HepG2 (cell line): Measurements from ENCODE around the gene TADA2A. TPM values are rescaled to one million over a fixed set of nuclear protein-coding genes. Genes with fewer than 3 reads are reported as not detected.

Experiments
- FLYWCH1 ChIP-seq: sonication (generic); formaldehyde crosslinking; IDR thresholded peaks from 2 replicates; pipeline ENCODE4 v1.8.1; 2023; ENCODE audit warnings: mild to moderate bottlenecking, missing genetic modification reagents
- FOSL2 ChIP-seq: sonication (generic); formaldehyde crosslinking; IDR thresholded peaks from 2 replicates; pipeline ENCODE4 v1.4.0; 2020; ENCODE audit warnings: missing genetic modification reagents
- FOXJ3 ChIP-seq: sonication (generic); formaldehyde crosslinking; IDR thresholded peaks from 2 replicates; pipeline ENCODE4 v1.4.0; 2020; ENCODE audit warnings: missing genetic modification reagents, mild to moderate bottlenecking, borderline replicate concordance
- FOXK1 ChIP-seq: sonication (generic); formaldehyde crosslinking; IDR thresholded peaks from 2 replicates; pipeline ENCODE4 v1.4.0; 2020; ENCODE audit warnings: low read depth, missing genetic modification reagents, borderline replicate concordance
- PITX1 ChIP-seq: sonication (generic); formaldehyde crosslinking; IDR thresholded peaks from 2 replicates; pipeline ENCODE4 v1.5.1; 2020; ENCODE audit warnings: mild to moderate bottlenecking, missing genetic modification reagents
- POGZ ChIP-seq: sonication (generic); formaldehyde crosslinking; IDR thresholded peaks from 2 replicates; pipeline ENCODE4 v1.4.0; 2020; ENCODE audit warnings: mild to moderate bottlenecking, missing genetic modification reagents
- SAP130 ChIP-seq: IDR thresholded peaks from 2 replicates; pipeline ENCODE4 v1.6.1; 2016; ENCODE audit warnings: low read depth
- ZBTB7B ChIP-seq: sonication (generic); formaldehyde crosslinking; IDR thresholded peaks from 2 replicates; pipeline ENCODE4 v1.4.0; 2020; ENCODE audit warnings: missing genetic modification reagents
- ZNF766 ChIP-seq: sonication (generic); formaldehyde crosslinking; IDR thresholded peaks from 2 replicates; pipeline ENCODE4 v1.5.0; 2020; ENCODE audit warnings: missing genetic modification reagents, borderline replicate concordance
- polyA plus RNA-seq, 8 experiments: library from polyadenylated mRNA; depleted of rRNA in 3 of 8; stranded (reverse) in 7 of 8; unstranded in 1 of 8; fragments of >200 nt; fragmentation: Illumina TruSeq in 4 of 8; extraction: Trizol in 4 of 8; gene quantifications; 2 replicates each; pipeline versions ENCODE4 v1.2.1 to v1.2.3, GENCODE V29; 2011 to 2016; ENCODE audit warnings: low read depth in 4 of 8, missing spikeins in 1 of 8, mixed read lengths in 1 of 8; ENCODE audit not compliant: insufficient read depth in 1 of 8
- total RNA-seq, 5 experiments: library from RNA; depleted of rRNA; stranded (reverse); fragments of >200 nt; fragmentation: Illumina TruSeq; extraction: Trizol; gene quantifications; 2 replicates each; pipeline ENCODE4 v1.2.3, GENCODE V29; 2016; ENCODE audit warnings: low read depth in 1 of 5
- TF ChIP-seq, protein P1 (sequence below), 2 experiments: sonication (generic) in 1 of 2; formaldehyde crosslinking in 1 of 2; IDR thresholded peaks; 2 replicates each; pipeline versions ENCODE4 v1.4.0 to v1.6.1; 2016 to 2020; ENCODE audit warnings: borderline replicate concordance in 1 of 2, low read depth in 1 of 2, mild to moderate bottlenecking in 1 of 2, missing genetic modification reagents in 1 of 2
- TF ChIP-seq, protein P2 (sequence below): sonication (generic); formaldehyde crosslinking; conservative IDR thresholded peaks from 2 replicates; pipeline ENCODE4 v1.4.0; 2020; ENCODE audit warnings: mild to moderate bottlenecking, missing genetic modification reagents, moderate library complexity
- TF ChIP-seq, protein P3 (sequence below): sonication (generic); formaldehyde crosslinking; IDR thresholded peaks from 2 replicates; pipeline ENCODE4 v1.4.0; 2020; ENCODE audit warnings: missing genetic modification reagents
- TF ChIP-seq, protein P4 (sequence below): sonication (generic); formaldehyde crosslinking; IDR thresholded peaks from 2 replicates; pipeline ENCODE4 v1.4.0; 2020; ENCODE audit warnings: missing genetic modification reagents

The TADA2A gene
- total and polyA plus RNA-seq, 2 of the 13 experiments (the other 11 are each of a cell fraction or from before 2014, with no cell fraction given) = 8.0 to 14.0 TPM

DNA sequence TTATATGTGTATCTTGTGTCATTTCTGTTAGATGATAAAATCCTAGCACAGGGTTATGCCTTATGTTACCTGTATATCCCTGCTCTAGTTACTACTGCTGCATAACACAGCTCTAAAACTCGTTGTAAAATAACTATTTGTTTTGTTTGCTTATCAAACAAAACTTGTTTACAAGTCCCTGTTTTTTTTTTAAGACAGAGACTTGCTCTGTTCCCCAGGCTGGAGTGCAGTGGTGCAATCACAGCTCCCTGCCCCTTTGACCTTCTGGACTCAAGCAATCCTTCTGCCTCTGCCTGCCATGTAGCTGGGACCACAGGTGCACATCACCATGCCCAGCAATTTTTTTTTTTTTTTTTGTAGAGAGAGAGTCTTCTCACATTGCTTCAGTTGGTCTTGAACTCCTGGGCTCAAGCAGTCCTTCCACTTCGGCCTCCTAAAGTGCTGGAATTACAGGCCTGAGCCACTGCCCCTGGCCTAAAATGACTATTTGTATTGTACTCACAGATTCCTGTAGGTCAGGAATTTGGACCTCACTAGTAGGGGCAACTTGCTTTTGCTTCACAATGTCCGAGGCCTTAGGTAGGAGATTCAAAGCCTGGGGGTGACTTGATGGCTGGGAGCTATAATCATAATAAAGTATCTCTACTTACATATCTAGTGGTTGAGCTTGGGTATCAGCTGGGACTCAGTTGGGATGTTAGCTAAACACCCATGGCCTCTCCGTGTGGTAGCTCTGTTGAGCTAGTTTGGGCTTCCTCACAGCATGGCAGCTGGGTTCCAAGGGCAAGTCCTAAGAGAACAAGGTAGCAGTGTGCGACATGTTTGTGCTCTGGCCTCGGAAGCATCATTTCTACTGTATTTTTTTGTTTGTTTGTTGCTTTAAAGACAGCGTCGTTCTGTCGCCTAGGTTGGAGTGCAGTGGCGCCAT, 95.6 kb downstream of the TADA2A start (continued):
- TF ChIP-seq PITX1 (CRISPR knock-in tag) = peak; percentile 59
- 0 out of 2 replicates have a peak, but pooled peaks have one; percentile 44 for TF ChIP-seq ZNF766 (CRISPR knock-in tag)
- TF ChIP-seq, protein P1, sequence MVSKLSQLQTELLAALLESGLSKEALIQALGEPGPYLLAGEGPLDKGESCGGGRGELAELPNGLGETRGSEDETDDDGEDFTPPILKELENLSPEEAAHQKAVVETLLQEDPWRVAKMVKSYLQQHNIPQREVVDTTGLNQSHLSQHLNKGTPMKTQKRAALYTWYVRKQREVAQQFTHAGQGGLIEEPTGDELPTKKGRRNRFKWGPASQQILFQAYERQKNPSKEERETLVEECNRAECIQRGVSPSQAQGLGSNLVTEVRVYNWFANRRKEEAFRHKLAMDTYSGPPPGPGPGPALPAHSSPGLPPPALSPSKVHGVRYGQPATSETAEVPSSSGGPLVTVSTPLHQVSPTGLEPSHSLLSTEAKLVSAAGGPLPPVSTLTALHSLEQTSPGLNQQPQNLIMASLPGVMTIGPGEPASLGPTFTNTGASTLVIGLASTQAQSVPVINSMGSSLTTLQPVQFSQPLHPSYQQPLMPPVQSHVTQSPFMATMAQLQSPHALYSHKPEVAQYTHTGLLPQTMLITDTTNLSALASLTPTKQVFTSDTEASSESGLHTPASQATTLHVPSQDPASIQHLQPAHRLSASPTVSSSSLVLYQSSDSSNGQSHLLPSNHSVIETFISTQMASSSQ (IDR thresholded peaks at IDR 0.05; ENCODE audit: low read depth) = peak; percentile 31
- TF ChIP-seq, protein P1 (CRISPR knock-in tag; IDR thresholded peaks at IDR 0.05; ENCODE audit: borderline replicate concordance) = peak; percentile 66; the same call in 1 of the 2 replicates
- TF ChIP-seq, protein P2, sequence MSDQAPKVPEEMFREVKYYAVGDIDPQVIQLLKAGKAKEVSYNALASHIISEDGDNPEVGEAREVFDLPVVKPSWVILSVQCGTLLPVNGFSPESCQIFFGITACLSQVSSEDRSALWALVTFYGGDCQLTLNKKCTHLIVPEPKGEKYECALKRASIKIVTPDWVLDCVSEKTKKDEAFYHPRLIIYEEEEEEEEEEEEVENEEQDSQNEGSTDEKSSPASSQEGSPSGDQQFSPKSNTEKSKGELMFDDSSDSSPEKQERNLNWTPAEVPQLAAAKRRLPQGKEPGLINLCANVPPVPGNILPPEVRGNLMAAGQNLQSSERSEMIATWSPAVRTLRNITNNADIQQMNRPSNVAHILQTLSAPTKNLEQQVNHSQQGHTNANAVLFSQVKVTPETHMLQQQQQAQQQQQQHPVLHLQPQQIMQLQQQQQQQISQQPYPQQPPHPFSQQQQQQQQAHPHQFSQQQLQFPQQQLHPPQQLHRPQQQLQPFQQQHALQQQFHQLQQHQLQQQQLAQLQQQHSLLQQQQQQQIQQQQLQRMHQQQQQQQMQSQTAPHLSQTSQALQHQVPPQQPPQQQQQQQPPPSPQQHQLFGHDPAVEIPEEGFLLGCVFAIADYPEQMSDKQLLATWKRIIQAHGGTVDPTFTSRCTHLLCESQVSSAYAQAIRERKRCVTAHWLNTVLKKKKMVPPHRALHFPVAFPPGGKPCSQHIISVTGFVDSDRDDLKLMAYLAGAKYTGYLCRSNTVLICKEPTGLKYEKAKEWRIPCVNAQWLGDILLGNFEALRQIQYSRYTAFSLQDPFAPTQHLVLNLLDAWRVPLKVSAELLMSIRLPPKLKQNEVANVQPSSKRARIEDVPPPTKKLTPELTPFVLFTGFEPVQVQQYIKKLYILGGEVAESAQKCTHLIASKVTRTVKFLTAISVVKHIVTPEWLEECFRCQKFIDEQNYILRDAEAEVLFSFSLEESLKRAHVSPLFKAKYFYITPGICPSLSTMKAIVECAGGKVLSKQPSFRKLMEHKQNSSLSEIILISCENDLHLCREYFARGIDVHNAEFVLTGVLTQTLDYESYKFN (CRISPR knock-in tag) = peak; percentile 96
- TF ChIP-seq ZBTB7B (CRISPR knock-in tag) = peak; percentile 48; the same call in 1 of the 2 replicates
- no peak for TF ChIP-seq FLYWCH1 (CRISPR knock-in tag)
- peak; percentile 67 for TF ChIP-seq SAP130 (CRISPR knock-in tag)
- TF ChIP-seq, protein P3, sequence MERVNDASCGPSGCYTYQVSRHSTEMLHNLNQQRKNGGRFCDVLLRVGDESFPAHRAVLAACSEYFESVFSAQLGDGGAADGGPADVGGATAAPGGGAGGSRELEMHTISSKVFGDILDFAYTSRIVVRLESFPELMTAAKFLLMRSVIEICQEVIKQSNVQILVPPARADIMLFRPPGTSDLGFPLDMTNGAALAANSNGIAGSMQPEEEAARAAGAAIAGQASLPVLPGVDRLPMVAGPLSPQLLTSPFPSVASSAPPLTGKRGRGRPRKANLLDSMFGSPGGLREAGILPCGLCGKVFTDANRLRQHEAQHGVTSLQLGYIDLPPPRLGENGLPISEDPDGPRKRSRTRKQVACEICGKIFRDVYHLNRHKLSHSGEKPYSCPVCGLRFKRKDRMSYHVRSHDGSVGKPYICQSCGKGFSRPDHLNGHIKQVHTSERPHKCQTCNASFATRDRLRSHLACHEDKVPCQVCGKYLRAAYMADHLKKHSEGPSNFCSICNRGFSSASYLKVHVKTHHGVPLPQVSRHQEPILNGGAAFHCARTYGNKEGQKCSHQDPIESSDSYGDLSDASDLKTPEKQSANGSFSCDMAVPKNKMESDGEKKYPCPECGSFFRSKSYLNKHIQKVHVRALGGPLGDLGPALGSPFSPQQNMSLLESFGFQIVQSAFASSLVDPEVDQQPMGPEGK (CRISPR knock-in tag) = peak; percentile 38
- TF ChIP-seq FOSL2 (CRISPR knock-in tag) = peak; percentile 69
- TF ChIP-seq, protein P4, sequence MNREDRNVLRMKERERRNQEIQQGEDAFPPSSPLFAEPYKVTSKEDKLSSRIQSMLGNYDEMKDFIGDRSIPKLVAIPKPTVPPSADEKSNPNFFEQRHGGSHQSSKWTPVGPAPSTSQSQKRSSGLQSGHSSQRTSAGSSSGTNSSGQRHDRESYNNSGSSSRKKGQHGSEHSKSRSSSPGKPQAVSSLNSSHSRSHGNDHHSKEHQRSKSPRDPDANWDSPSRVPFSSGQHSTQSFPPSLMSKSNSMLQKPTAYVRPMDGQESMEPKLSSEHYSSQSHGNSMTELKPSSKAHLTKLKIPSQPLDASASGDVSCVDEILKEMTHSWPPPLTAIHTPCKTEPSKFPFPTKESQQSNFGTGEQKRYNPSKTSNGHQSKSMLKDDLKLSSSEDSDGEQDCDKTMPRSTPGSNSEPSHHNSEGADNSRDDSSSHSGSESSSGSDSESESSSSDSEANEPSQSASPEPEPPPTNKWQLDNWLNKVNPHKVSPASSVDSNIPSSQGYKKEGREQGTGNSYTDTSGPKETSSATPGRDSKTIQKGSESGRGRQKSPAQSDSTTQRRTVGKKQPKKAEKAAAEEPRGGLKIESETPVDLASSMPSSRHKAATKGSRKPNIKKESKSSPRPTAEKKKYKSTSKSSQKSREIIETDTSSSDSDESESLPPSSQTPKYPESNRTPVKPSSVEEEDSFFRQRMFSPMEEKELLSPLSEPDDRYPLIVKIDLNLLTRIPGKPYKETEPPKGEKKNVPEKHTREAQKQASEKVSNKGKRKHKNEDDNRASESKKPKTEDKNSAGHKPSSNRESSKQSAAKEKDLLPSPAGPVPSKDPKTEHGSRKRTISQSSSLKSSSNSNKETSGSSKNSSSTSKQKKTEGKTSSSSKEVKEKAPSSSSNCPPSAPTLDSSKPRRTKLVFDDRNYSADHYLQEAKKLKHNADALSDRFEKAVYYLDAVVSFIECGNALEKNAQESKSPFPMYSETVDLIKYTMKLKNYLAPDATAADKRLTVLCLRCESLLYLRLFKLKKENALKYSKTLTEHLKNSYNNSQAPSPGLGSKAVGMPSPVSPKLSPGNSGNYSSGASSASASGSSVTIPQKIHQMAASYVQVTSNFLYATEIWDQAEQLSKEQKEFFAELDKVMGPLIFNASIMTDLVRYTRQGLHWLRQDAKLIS (CRISPR knock-in tag) = no peak
- TF ChIP-seq FOXK1 (CRISPR knock-in tag) = peak; percentile 72
- peak; percentile 86; the same call in 1 of the 2 replicates for TF ChIP-seq FOXJ3 (CRISPR knock-in tag)
- TF ChIP-seq POGZ = peak; percentile 52; the same call in 1 of the 2 replicates
